HG02642 (cell line): ENCODE data around the gene CCDC169.

ENCODE experiments used
- ATAC-seq: cut with Tn5 transposase; IDR thresholded peaks from one replicate; pipeline ENCODE4 v1.9.1; 2021; ENCODE audit warnings: mild to moderate bottlenecking; ENCODE audit not compliant: unreplicated experiment, poor library complexity

The CCDC169 gene

GRCh38 chr13:36251017-36251416 is 46.6 kb downstream of the CCDC169 start:
- no peak for ATAC-seq

GRCh38 chr13:36248700-36249099 is 48.9 kb downstream of the CCDC169 start:
- ATAC-seq: no peak

- no peak for ATAC-seq
Measured at GRCh38 chr13:36244990-36245389, 52.6 kb downstream of the CCDC169 start.

GRCh38 chr13:36244073-36244472 is 53.5 kb downstream of the CCDC169 start:
- no peak for ATAC-seq

- no peak for ATAC-seq
Measured at GRCh38 chr13:36242761-36243160, 54.9 kb downstream of the CCDC169 start.

- ATAC-seq: no peak
Measured at GRCh38 chr13:36231236-36231635, 66.4 kb downstream of the CCDC169 start.

GRCh38 chr13:36224730-36225129 is 72.9 kb downstream of the CCDC169 start:
- no peak for ATAC-seq

- no peak for ATAC-seq
Measured at GRCh38 chr13:36219883-36220282, 77.7 kb downstream of the CCDC169 start.

- ATAC-seq: no peak
Measured at GRCh38 chr13:36217456-36217855, 80.2 kb downstream of the CCDC169 start.

GRCh38 chr13:36214163-36214921 is 83.3 kb downstream of the CCDC169 start, which contains the start of gene SOHLH2:
Gene SOHLH2 (minus strand): TSS chr13:36214556. CDS start chr13:36214526, 30 bp downstream.
- no peak for ATAC-seq

GRCh38 chr13:36212789-36213188 is 84.8 kb downstream of the CCDC169 start:
- no peak for ATAC-seq

- no peak for ATAC-seq
Measured at GRCh38 chr13:36211567-36211966, 86.0 kb downstream of the CCDC169 start.

GRCh38 chr13:36210738-36211137 is 86.9 kb downstream of the CCDC169 start:
- no peak for ATAC-seq

GRCh38 chr13:36207672-36208071 is 89.9 kb downstream of the CCDC169 start:
- ATAC-seq: no peak

GRCh38 chr13:36193151-36193855 is 104.3 kb downstream of the CCDC169 start:
- ATAC-seq: no peak

- ATAC-seq: no peak
Measured at GRCh38 chr13:36192166-36192565, 105.4 kb downstream of the CCDC169 start.

GRCh38 chr13:36190771-36191170 is 106.8 kb downstream of the CCDC169 start:
- ATAC-seq: no peak

GRCh38 chr13:36188441-36188840 is 109.2 kb downstream of the CCDC169 start:
- ATAC-seq: no peak

- no peak for ATAC-seq
Measured at GRCh38 chr13:36183901-36184300, 113.7 kb downstream of the CCDC169 start.
